ENCODE measurements around the gene PLCG2.

DNA sequence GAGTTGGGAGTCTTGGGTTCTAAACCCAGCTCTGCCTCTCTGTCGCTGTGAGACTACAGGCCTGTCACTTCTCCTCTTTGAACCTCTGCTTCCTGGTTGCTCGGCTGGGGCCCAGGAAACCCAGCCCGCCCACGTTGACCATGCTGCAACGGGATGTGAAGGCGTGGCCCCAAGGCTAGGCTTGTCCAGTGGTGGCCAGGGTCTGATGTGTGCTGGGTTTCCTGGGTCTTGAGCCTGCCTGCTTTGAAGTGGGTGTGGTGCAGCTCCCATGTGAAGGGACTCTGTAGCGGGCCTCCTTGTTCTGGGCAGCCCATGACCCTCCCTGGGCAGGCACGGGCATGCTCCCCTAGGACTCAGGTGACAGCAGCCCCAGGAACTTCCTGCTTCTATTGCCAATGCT lies 149.9 kb downstream of the PLCG2 start:
- TF ChIP-seq FOXM1 (IDR thresholded peaks at IDR 0.05; ENCODE audit: borderline replicate concordance) (no peak), ARNT (IDR thresholded peaks at IDR 0.05) (no peak), SP1 (IDR thresholded peaks at IDR 0.05) (no peak), HDGF (IDR thresholded peaks at IDR 0.05; ENCODE audit: borderline replicate concordance) (no peak), NFRKB (IDR thresholded peaks at IDR 0.05) (no peak), L3MBTL2 (conservative IDR thresholded peaks at IDR 0.05) (no peak), ZNF384 (IDR thresholded peaks at IDR 0.05) (no peak), SUZ12 (IDR thresholded peaks at IDR 0.05) (no peak), FOXA1 (IDR thresholded peaks at IDR 0.05) (no peak), TARDBP (IDR thresholded peaks at IDR 0.05) (no peak)
- TF ChIP-seq, protein P1, sequence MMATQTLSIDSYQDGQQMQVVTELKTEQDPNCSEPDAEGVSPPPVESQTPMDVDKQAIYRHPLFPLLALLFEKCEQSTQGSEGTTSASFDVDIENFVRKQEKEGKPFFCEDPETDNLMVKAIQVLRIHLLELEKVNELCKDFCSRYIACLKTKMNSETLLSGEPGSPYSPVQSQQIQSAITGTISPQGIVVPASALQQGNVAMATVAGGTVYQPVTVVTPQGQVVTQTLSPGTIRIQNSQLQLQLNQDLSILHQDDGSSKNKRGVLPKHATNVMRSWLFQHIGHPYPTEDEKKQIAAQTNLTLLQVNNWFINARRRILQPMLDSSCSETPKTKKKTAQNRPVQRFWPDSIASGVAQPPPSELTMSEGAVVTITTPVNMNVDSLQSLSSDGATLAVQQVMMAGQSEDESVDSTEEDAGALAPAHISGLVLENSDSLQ (IDR thresholded peaks at IDR 0.05) = no peak
